SK-N-SH (cell line): ENCODE data around the gene MMP8. TPM values are rescaled to one million over a fixed set of nuclear protein-coding genes. Genes with fewer than 3 reads are reported as not detected.

Experiments
- CTCF ChIA-PET: fragments of 300-600, 350-600 bp; formaldehyde crosslinking; extraction: SDS; loops from one replicate; lab custom pipeline; 2021; lab: Yijun Ruan, JAX
- POLR2A ChIA-PET: fragments of 350-600 bp; sonication (Branson Sonifier 250); formaldehyde crosslinking; extraction: SDS; loops from one replicate; lab custom pipeline; 2020; ENCODE audit warnings: antibody characterized with exemption, inconsistent platforms; lab: Yijun Ruan, JAX
- DNase-seq: peaks from one replicate; pipeline ENCODE4 v3.0.0; 2012
- H2AFZ ChIP-seq: fragments of 200-600 bp; sonication (generic); 2 replicates; pipeline ENCODE4 v1.8.1; 2016; ENCODE audit warnings: antibody characterized with exemption, mild to moderate bottlenecking, low read depth
- H3F3A ChIP-seq: fragments of 200-600 bp; sonication (generic); replicated peaks from 2 replicates; pipeline ENCODE3; 2016; ENCODE audit warnings: antibody characterized with exemption, mild to moderate bottlenecking; ENCODE audit not compliant: insufficient read depth
- H3K27ac ChIP-seq, 2 experiments: fragments of 200-500 bp in 1 of 2; fragments of 200-600 bp in 1 of 2; sonication (Bioruptor generic) in 1 of 2; sonication (generic), shearing (Covaris generic) in 1 of 2; 2 replicates each; pipeline versions ENCODE4 v1.5.1 to v1.6.1; 2014 to 2016; ENCODE audit warnings: low read depth in 2 of 2, inconsistent platforms in 1 of 2, low read length in 1 of 2, mild to moderate bottlenecking in 1 of 2, mixed read lengths in 1 of 2
- H3K27me3 ChIP-seq: fragments of 200-600 bp; sonication (generic), shearing (Covaris generic); 2 replicates; pipeline ENCODE4 v1.6.1; 2016; ENCODE audit warnings: mixed run types; ENCODE audit not compliant: insufficient read depth
- H3K36me3 ChIP-seq, 2 experiments: fragments of 200-500 bp in 1 of 2; fragments of 200-600 bp in 1 of 2; sonication (Bioruptor generic) in 1 of 2; sonication (generic) in 1 of 2; replicated peaks in 1 of 2; 2 replicates each; pipeline versions ENCODE3 to v1.5.1; 2014 to 2016; ENCODE audit warnings: low read length in 1 of 2, mild to moderate bottlenecking in 1 of 2; ENCODE audit not compliant: insufficient read depth in 2 of 2, control insufficient read depth in 1 of 2
- H3K4me1 ChIP-seq, 2 experiments: fragments of 200-500 bp in 1 of 2; fragments of 200-600 bp in 1 of 2; sonication (Bioruptor generic) in 1 of 2; sonication (generic), shearing (Covaris generic) in 1 of 2; 2 replicates each; pipeline versions ENCODE4 v1.5.1 to v1.6.1; 2014 to 2016; ENCODE audit warnings: low read depth in 1 of 2, low read length in 1 of 2, mixed run types in 1 of 2; ENCODE audit not compliant: insufficient read depth in 2 of 2, control insufficient read depth in 1 of 2
- H3K4me2 ChIP-seq: fragments of 200-600 bp; sonication (generic), shearing (Covaris generic); 2 replicates; pipeline ENCODE4 v1.6.1; 2017; ENCODE audit warnings: mixed run types
- H3K4me3 ChIP-seq, 2 experiments: fragments of 200-500 bp in 1 of 2; fragments of 200-600 bp in 1 of 2; sonication (Bioruptor generic) in 1 of 2; sonication (generic), shearing (Covaris generic) in 1 of 2; 2 replicates each; pipeline versions ENCODE4 v1.5.1 to v1.8.1; 2014 to 2016; ENCODE audit warnings: low read depth in 2 of 2, inconsistent platforms in 1 of 2, low read length in 1 of 2, mild to moderate bottlenecking in 1 of 2, mixed read lengths in 1 of 2, moderate library complexity in 1 of 2
- H3K79me2 ChIP-seq: fragments of 200-600 bp; sonication (generic); 2 replicates; pipeline ENCODE4 v1.8.1; 2017; ENCODE audit warnings: mild to moderate bottlenecking; ENCODE audit not compliant: insufficient read depth
- H3K9ac ChIP-seq: fragments of 200-600 bp; sonication (generic); 2 replicates; pipeline ENCODE4 v1.6.1; 2017; ENCODE audit warnings: mixed run types
- H3K9me2 ChIP-seq: fragments of 200-600 bp; sonication (generic); 2 replicates; pipeline ENCODE4 v1.6.1; 2017; ENCODE audit warnings: mixed run types
- H3K9me3 ChIP-seq: fragments of 200-600 bp; sonication (generic); 2 replicates; pipeline ENCODE4 v1.6.1; 2017; ENCODE audit warnings: mixed run types, mild to moderate bottlenecking, moderate library complexity
- H4K20me1 ChIP-seq: fragments of 200-600 bp; sonication (generic); 2 replicates; pipeline ENCODE4 v1.6.1; 2017; ENCODE audit warnings: mild to moderate bottlenecking, mixed run types; ENCODE audit not compliant: insufficient read depth
- CHD2 ChIP-seq: fragments of 150-350 bp; IDR thresholded peaks from 2 replicates; pipeline ENCODE4 v1.6.1; 2018; ENCODE audit warnings: low read length; ENCODE audit not compliant: partially characterized antibody
- ELF1 ChIP-seq: IDR thresholded peaks from 2 replicates; pipeline ENCODE4 v1.4.0; 2012
- FOXJ3 ChIP-seq: sonication (generic); formaldehyde crosslinking; IDR thresholded peaks from 2 replicates; pipeline ENCODE4 v1.5.1; 2020; ENCODE audit warnings: mild to moderate bottlenecking, missing genetic modification reagents
- FOXM1 ChIP-seq: IDR thresholded peaks from 2 replicates; pipeline ENCODE4 v1.4.0; 2012; ENCODE audit warnings: low read depth, mild to moderate bottlenecking
- GABPA ChIP-seq: IDR thresholded peaks from 2 replicates; pipeline ENCODE4 v1.4.0; 2012; ENCODE audit warnings: low read depth, mild to moderate bottlenecking
- GATA2 ChIP-seq: sonication (generic); formaldehyde crosslinking; IDR thresholded peaks from 2 replicates; pipeline ENCODE4 v1.5.0; 2020; ENCODE audit warnings: mild to moderate bottlenecking, missing genetic modification reagents
- MEF2A ChIP-seq: IDR thresholded peaks from 2 replicates; pipeline ENCODE4 v1.4.0; 2012; ENCODE audit warnings: low read depth, borderline replicate concordance
- MXI1 ChIP-seq: IDR thresholded peaks from 2 replicates; pipeline ENCODE4 v1.6.1; 2012; ENCODE audit warnings: mild to moderate bottlenecking, low read depth, low read length, improper control_type of control experiment
- NFIC ChIP-seq: IDR thresholded peaks from 2 replicates; pipeline ENCODE4 v1.4.0; 2012; ENCODE audit warnings: borderline replicate concordance
- NRF1 ChIP-seq: IDR thresholded peaks from 2 replicates; pipeline ENCODE4 v1.6.1; 2012; ENCODE audit warnings: low read depth, mild to moderate bottlenecking, low read length
- POLR2AphosphoS5 ChIP-seq: IDR thresholded peaks from 2 replicates; pipeline ENCODE4 v1.6.1; 2012; ENCODE audit warnings: low read depth, low read length
- RCOR1 ChIP-seq: fragments of 150-350 bp; IDR thresholded peaks from 2 replicates; pipeline ENCODE4 v1.6.1; 2017; ENCODE audit warnings: antibody characterized with exemption, low read length
- SMC3 ChIP-seq: IDR thresholded peaks from 2 replicates; pipeline ENCODE4 v1.6.1; 2012; ENCODE audit warnings: low read depth, low read length, improper control_type of control experiment
- TCF12 ChIP-seq: IDR thresholded peaks from 2 replicates; pipeline ENCODE4 v1.4.0; 2012
- TEAD4 ChIP-seq: IDR thresholded peaks from 2 replicates; pipeline ENCODE4 v1.4.0; 2012; ENCODE audit warnings: mild to moderate bottlenecking, borderline replicate concordance; ENCODE audit not compliant: insufficient read depth
- USF1 ChIP-seq: IDR thresholded peaks from 2 replicates; pipeline ENCODE4 v1.4.0; 2012; ENCODE audit warnings: low read depth, borderline replicate concordance
- YY1 ChIP-seq: IDR thresholded peaks from 2 replicates; pipeline ENCODE4 v1.4.0; 2012; ENCODE audit warnings: low read depth, mild to moderate bottlenecking
- WGBS: methylation state at CpG from one replicate; pipeline ENCODE4 v1.1.6; 2017; ENCODE audit warnings: low lambda C conversion rate; 5-methylcytosine and 5-hydroxymethylcytosine counted together
- polyA plus RNA-seq, 3 experiments: library from polyadenylated mRNA; depleted of rRNA; stranded (reverse); fragments of >200 nt; gene quantifications; 2 replicates each; pipeline ENCODE4 v1.2.3, GENCODE V29; 2012
- TF ChIP-seq, protein P1 (sequence below): fragments of 200-600 bp; sonication (generic); IDR thresholded peaks from 2 replicates; pipeline ENCODE4 v1.6.1; 2017; ENCODE audit warnings: antibody characterized with exemption, mild to moderate bottlenecking, moderate library complexity
- TF ChIP-seq, protein P2 (sequence below): IDR thresholded peaks from 2 replicates; pipeline ENCODE4 v1.4.0; 2012; ENCODE audit warnings: low read depth, borderline replicate concordance

Gene MMP8
- polyA plus RNA-seq, 1 of the 3 experiments (the other 2 are of a cell fraction), result 0.07 TPM

GRCh38 chr11:102666331-102666957, 58.3 kb downstream of the MMP8 start (continued):
- TF ChIP-seq NFIC, result no peak
- peak; percentile 68 for TF ChIP-seq SMC3
- TF ChIP-seq MEF2A, result no peak
- TF ChIP-seq CHD2, result no peak
- no peak for TF ChIP-seq TEAD4
- TF ChIP-seq ELF1, result no peak

DNA sequence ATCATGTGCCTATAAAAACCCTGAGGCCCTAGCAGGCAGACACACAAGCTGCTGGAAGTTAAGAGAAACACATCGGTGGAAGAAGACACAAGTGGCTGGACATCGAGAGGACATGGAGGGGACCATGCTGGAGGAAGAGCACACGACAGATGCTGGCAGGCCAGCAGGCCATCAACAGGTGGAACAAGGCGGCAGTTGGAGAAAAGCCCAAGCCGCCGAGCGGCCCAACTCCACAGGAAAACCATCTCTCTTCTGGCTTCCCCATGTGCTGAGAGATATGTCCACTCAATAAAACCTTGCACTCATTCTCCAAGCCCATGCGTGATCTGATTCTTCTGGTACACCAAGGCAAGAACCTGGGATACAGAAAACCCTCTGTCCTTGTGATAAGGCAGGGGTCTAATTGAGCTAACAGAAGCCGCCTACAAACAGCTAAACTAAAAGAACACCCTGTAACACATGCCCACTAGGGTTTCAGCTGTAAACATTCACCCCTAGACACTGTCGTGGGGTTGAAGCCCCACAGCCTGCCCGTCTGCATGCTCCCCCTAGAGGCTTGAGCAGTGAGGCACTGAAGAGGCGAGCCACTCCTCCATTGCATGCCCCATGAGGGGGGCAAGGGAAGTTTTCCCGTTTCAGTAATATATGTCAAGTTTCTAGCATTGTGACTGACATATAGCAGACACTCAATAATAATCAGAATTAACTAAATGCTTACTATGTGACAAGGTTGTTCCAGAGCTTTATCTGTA, 60.6 kb downstream of the MMP8 start:
- no peak overlapping the region for H3K27ac ChIP-seq
- H3K9me2 ChIP-seq, result no peaks in the 10 kb centered on the region
- no peak for DNase-seq
- CTCF ChIA-PET, result interaction anchor here (0.6 to 3.7 kb wide), 4 partner anchors 12 to 325 kb away, joined by 3 to 24 read pairs (median 13); no protein-coding TSS in a partner anchor
- TF ChIP-seq SMC3, result no peak
- TF ChIP-seq, protein P1, sequence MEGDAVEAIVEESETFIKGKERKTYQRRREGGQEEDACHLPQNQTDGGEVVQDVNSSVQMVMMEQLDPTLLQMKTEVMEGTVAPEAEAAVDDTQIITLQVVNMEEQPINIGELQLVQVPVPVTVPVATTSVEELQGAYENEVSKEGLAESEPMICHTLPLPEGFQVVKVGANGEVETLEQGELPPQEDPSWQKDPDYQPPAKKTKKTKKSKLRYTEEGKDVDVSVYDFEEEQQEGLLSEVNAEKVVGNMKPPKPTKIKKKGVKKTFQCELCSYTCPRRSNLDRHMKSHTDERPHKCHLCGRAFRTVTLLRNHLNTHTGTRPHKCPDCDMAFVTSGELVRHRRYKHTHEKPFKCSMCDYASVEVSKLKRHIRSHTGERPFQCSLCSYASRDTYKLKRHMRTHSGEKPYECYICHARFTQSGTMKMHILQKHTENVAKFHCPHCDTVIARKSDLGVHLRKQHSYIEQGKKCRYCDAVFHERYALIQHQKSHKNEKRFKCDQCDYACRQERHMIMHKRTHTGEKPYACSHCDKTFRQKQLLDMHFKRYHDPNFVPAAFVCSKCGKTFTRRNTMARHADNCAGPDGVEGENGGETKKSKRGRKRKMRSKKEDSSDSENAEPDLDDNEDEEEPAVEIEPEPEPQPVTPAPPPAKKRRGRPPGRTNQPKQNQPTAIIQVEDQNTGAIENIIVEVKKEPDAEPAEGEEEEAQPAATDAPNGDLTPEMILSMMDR, result peak; percentile 47
- WGBS, result 60% methylated on average over 13 of the region's 13 CpGs
- H3K9me3 ChIP-seq, result no peaks in the 10 kb centered on the region
- H3K27me3 ChIP-seq, result no peaks in the 10 kb centered on the region
- H2AFZ ChIP-seq, result no peak overlapping the region
- no peaks in the 10 kb centered on the region for H4K20me1 ChIP-seq
- no peaks in the 10 kb centered on the region for H3K4me1 ChIP-seq
- no peak overlapping the region for H3K4me3 ChIP-seq
- POLR2A ChIA-PET, result no interaction called here
- H3K9ac ChIP-seq, result no peak overlapping the region
- no peaks in the 10 kb centered on the region for H3F3A ChIP-seq
- no peak overlapping the region for H3K4me2 ChIP-seq
- H3K79me2 ChIP-seq, result no peaks in the 10 kb centered on the region
- no peaks in the 10 kb centered on the region for H3K36me3 ChIP-seq

GRCh38 chr11:102662607-102663006, 62.1 kb downstream of the MMP8 start:
- CTCF ChIA-PET, result no interaction called here
- Histone ChIP-seq H3K4me2 (no peak overlapping the region), H3K4me1 (no peaks in the 10 kb centered on the region), H2AFZ (no peak overlapping the region), H3K9me2 (no peaks in the 10 kb centered on the region), H3F3A (no peaks in the 10 kb centered on the region), H3K27me3 (no peaks in the 10 kb centered on the region), H4K20me1 (no peaks in the 10 kb centered on the region), H3K9me3 (no peaks in the 10 kb centered on the region), H3K79me2 (no peaks in the 10 kb centered on the region), H3K36me3 (no peaks in the 10 kb centered on the region), H3K4me3 (no peak overlapping the region), H3K9ac (no peak overlapping the region), H3K27ac (no peak overlapping the region)
- POLR2A ChIA-PET, result no interaction called here
- no peak for DNase-seq
- TF ChIP-seq POLR2AphosphoS5, result no peak
- TF ChIP-seq, protein P2, sequence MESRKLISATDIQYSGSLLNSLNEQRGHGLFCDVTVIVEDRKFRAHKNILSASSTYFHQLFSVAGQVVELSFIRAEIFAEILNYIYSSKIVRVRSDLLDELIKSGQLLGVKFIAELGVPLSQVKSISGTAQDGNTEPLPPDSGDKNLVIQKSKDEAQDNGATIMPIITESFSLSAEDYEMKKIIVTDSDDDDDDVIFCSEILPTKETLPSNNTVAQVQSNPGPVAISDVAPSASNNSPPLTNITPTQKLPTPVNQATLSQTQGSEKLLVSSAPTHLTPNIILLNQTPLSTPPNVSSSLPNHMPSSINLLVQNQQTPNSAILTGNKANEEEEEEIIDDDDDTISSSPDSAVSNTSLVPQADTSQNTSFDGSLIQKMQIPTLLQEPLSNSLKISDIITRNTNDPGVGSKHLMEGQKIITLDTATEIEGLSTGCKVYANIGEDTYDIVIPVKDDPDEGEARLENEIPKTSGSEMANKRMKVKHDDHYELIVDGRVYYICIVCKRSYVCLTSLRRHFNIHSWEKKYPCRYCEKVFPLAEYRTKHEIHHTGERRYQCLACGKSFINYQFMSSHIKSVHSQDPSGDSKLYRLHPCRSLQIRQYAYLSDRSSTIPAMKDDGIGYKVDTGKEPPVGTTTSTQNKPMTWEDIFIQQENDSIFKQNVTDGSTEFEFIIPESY, result no peak
- no peak for TF ChIP-seq GABPA
- no peak for TF ChIP-seq GATA2 (CRISPR knock-in tag)
- TF ChIP-seq RCOR1, result no peak
- TF ChIP-seq NFIC, result no peak
- no peak for TF ChIP-seq NRF1
- TF ChIP-seq MXI1, result no peak
- no peak for TF ChIP-seq TCF12
- TF ChIP-seq, protein P1, result no peak
- no peak for TF ChIP-seq FOXM1
- no peak for TF ChIP-seq ELF1
- TF ChIP-seq USF1, result no peak
- TF ChIP-seq CHD2, result no peak
- no peak for TF ChIP-seq YY1
- no peak for TF ChIP-seq FOXJ3 (CRISPR knock-in tag)
